Measurements from ENCODE around the gene CCL8. TPM values are rescaled to one million over a fixed set of nuclear protein-coding genes. Genes with fewer than 3 reads are reported as not detected.

Gene CCL8
- total and polyA plus RNA-seq, 2 of the 4 experiments (the other 2 are of a cell fraction), result not detected

DNA sequence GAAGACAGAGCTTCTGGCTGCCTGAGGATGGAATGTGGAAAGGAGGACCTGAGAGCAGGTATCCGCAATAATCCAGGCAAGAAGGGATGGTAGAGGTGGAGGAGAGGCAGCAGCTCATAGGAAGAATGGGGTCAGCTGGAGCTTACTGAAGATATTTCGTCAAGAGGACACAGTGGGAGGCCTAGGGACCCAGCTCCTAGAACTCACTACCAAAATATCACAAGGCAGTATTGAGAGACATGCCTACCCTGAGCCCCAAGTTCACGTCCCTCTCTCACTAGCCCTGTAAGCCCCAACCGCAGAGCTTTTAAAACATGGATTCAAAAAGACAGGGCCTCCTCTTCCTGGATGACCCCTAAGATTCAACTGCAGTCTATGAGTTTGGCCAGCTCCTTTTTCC is 14.2 kb upstream of the CCL8 start:
- in situ Hi-C loops (cut with MboI; ENCODE audit: low sequenced_read_pairs), result loop anchor here (5.0 kb wide), 3 partner anchors 52 to 103 kb away; partner anchors contain the start of gene CCL13
- POLR2A ChIA-PET (ENCODE audit: unreplicated experiment), result no interaction called here
- DNase-seq, result no peak

More for the DNA sequence above, 14.2 kb upstream of the CCL8 start:
- Histone ChIP-seq H4K91ac (ENCODE audit: insufficient read depth, low read depth, low read length) (no peak overlapping the region), H2AFZ (replicated peaks; ENCODE audit: low read length, poor library complexity) (no peak overlapping the region), H3K4me3 (ENCODE audit: insufficient read depth, low read depth, low read length) (no peak overlapping the region), H4K20me1 (ENCODE audit: insufficient read depth, low read length) (no peaks in the 10 kb centered on the region), H2AK9ac (replicated peaks; ENCODE audit: low read depth, low read length, poor library complexity) (no peak overlapping the region), H3K14ac (replicated peaks; ENCODE audit: low read depth, low read length) (no peak overlapping the region), H2BK5ac (ENCODE audit: low read depth, low read length, poor library complexity, severe bottlenecking) (no peak overlapping the region), H2AK5ac (ENCODE audit: low read depth, low read length) (0 out of 2 replicates have a peak overlapping the region, but pooled peaks have one; percentile 17), H2BK20ac (ENCODE audit: low read depth, low read length) (no peak overlapping the region), H3K4me1 (ENCODE audit: control insufficient read depth, insufficient read depth, low read length) (peaks cover 15% of the 10 kb centered on the region), H3K36me3 (ENCODE audit: control insufficient read depth, insufficient read depth, low read length) (no peaks in the 10 kb centered on the region), H2BK120ac (ENCODE audit: low read depth, low read length) (no peak overlapping the region), H3K9me1 (ENCODE audit: insufficient read depth, low read length) (peaks cover 6% of the 10 kb centered on the region; the same call in 1 of the 2 replicates), H3K18ac (ENCODE audit: low read depth, low read length) (no peak overlapping the region), H3K4me2 (ENCODE audit: low read depth, low read length) (no peak overlapping the region), H3K9ac (ENCODE audit: low read depth, low read length) (no peak overlapping the region), H3K27ac (ENCODE audit: insufficient read depth, low read length) (no peak overlapping the region), H2BK15ac (ENCODE audit: low read depth, low read length) (no peak overlapping the region; the same call in 2 of the 3 replicates), H4K5ac (ENCODE audit: low read depth, low read length) (no peak overlapping the region), H3K27me3 (ENCODE audit: control insufficient read depth, insufficient read depth, low read length) (no peaks in the 10 kb centered on the region), H3K79me1 (ENCODE audit: low read depth in 1 of 2, low read length in 2 of 2) (no peaks in the 10 kb centered on the region), H3K56ac (ENCODE audit: extremely low read depth, insufficient read depth, low read length) (no peak overlapping the region), H3K4ac (ENCODE audit: low read depth, low read length) (no peak overlapping the region), H4K8ac (ENCODE audit: low read depth in 2 of 2, low read length in 2 of 2) (no peak overlapping the region), H3K9me3 (ENCODE audit: control insufficient read depth, insufficient read depth, low read length) (no peaks in the 10 kb centered on the region), H3K23ac (ENCODE audit: low read depth, low read length) (no peak overlapping the region)
- ATAC-seq (ENCODE audit: low read depth), result no peak
- BruUV-seq (replicated peaks), result no TSS peak
- TF ChIP-seq RFX5 (IDR thresholded peaks at IDR 0.05; ENCODE audit: low read depth, low read length), result no peak
- no peak for TF ChIP-seq RAD21 (IDR thresholded peaks at IDR 0.05; ENCODE audit: low read length)
- TF ChIP-seq CEBPB (IDR thresholded peaks at IDR 0.05; ENCODE audit: low read depth, low read length), result no peak
- TF ChIP-seq, protein P1, sequence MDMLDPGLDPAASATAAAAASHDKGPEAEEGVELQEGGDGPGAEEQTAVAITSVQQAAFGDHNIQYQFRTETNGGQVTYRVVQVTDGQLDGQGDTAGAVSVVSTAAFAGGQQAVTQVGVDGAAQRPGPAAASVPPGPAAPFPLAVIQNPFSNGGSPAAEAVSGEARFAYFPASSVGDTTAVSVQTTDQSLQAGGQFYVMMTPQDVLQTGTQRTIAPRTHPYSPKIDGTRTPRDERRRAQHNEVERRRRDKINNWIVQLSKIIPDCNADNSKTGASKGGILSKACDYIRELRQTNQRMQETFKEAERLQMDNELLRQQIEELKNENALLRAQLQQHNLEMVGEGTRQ (IDR thresholded peaks at IDR 0.05; ENCODE audit: low read depth, low read length), result no peak
- TF ChIP-seq CHD1 (IDR thresholded peaks at IDR 0.05; ENCODE audit: low read depth, low read length), result no peak
- no peak for TF ChIP-seq MAZ (IDR thresholded peaks at IDR 0.05; ENCODE audit: borderline replicate concordance, low read depth, low read length)
- TF ChIP-seq SMC3 (IDR thresholded peaks at IDR 0.05; ENCODE audit: low read depth, low read length), result no peak
- intact Hi-C loops (cut with micrococcal nuclease), result no loop called here
- WGBS, 2 experiments (ENCODE audit: extremely low coverage in 2 of 2, insufficient read length in 1 of 2), result 100% methylated on average over 1 of the region's 4 CpGs; no CpG with 5 or more reads in 1 of the 2 experiments
- CTCF ChIA-PET, result interaction anchor here (0.7 to 1.6 kb wide), 4 partner anchors 49 to 106 kb away, joined by 3 to 7 read pairs (median 4); no protein-coding TSS in a partner anchor
- dilution Hi-C loops (cut with HindIII; ENCODE audit: low sequenced_read_pairs, unreplicated experiment), result no loop called here

Measured in IMR-90 (cell line).